ENCODE measurements around the gene CARD9.

The CARD9 gene

DNA sequence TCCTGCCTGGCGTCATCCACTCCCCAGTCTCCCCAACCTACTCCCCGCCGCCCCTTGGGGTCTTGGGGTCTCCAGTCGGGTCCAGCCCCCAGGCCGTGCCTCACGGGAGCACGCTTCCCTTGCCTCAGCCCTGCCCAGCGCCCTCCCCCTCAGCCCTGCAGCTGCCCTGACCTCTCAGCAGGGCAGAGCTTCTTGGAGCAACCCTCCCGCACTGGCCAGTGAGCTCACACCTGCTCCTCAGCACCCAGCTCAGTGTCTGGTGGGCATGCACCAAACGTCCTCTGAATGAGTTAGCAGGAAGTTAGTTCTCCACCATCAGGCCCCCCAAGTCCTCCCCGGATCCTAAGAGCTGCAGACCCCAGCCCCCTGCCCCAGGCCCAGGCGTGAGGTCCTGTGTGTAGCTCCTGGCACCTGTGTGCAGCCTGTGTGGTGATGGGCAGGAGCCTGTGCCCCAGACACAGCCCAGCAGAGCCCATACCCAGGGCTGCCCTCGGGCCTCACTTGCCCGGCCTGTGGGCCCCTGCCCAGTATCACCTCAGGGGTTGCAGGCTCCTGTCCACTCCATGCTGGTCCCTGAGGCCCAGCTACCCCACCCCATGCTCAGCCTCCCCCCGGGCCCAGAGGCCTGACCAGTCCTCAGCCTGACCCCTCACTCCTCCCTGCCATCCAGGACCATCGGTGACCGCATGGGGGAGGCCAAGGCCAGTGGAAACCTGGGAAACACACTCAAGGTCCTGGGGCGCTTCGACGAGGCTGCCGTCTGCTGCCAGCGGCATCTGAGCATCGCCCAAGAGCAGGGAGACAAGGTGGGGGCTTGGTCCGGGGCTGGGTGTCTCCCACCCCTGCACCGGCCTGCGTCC is 37.9 kb downstream of the CARD9 start:
- no peak for DNase-seq

DNA sequence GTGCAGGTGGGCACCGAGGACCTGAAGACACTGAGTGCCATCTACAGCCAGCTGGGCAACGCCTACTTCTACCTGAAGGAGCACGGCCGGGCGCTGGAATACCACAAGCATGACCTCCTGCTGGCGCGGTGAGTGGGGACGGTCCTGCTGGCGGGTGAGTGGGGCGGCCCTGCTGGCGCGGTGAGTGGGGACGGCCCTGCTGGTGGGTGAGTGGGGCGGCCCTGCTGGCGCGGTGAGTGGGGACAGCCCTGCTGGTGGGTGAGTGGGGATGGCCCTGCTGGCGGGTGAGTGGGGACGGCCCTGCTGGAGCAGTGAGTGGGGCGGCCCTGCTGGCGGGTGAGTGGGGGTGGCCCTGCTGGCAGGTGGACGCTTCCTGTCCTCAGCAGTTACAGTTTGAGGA is 38.9 kb downstream of the CARD9 start:
- DNase-seq = no peak

DNA sequence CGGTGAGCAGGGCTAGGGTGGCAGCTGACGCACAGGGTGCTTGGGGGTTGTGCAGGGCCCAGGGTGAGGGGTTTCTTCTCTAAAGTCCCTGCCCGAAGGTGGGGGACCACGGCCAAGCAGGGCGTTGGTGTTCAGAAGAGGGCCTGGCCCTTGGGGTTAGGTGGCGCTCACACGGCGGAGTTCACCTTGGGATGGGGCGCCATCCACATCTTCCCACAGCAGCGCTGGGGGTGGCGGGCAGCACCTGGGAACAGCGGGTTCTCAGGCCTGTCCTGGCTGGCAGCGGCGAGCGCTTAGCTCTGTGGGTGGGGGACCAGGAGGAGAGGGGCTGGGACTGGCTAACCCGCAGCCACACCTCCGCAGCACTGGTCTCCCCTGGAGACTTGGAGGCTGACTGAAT is 40.0 kb downstream of the CARD9 start:
- DNase-seq = no peak

DNA sequence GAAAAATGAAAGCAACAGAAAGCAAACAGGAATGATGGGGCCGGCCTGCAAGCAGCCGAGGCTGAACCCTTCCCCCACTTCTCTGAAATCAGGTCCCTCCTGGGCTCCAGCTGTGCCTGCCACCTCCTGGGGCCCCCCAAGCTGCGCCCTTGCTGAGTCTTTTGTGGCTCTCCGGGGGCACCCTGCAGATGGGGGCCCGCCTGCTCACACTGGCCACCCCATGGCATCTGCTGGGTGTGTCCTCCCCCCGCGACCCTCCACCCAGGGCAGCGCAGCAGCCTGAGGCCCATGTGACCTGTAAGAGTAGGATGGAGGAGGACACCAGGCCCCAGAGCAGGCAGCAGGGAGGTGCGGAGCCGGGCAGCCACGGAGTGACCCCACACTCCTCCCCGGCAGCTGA is 40.4 kb downstream of the CARD9 start:
- no peak for DNase-seq

DNA sequence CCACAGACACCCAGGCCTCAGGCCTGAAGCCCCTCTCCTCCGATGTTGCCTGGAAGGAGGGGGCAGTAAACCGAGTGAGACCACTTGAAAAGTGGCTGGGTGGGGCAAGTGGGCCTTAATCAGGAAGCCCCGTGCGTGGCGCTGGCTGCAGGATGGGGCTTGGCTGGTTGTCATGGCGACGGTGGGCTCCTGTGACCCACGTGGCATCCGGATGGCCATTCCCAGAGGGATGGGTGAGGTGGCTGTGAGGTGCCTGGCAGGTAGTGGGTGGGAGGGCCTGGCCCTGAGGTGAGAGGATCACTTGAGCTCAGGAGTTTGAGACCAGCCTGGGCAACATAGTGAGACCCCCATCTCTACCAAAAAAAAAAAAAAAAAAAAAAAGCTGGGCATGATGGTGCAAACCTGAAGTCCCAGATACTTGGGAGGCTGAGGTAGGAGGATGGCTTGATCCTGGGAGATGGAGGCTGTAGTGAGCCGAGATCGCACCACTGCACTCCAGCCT is 40.9 kb downstream of the CARD9 start:
- DNase-seq = no peak

DNA sequence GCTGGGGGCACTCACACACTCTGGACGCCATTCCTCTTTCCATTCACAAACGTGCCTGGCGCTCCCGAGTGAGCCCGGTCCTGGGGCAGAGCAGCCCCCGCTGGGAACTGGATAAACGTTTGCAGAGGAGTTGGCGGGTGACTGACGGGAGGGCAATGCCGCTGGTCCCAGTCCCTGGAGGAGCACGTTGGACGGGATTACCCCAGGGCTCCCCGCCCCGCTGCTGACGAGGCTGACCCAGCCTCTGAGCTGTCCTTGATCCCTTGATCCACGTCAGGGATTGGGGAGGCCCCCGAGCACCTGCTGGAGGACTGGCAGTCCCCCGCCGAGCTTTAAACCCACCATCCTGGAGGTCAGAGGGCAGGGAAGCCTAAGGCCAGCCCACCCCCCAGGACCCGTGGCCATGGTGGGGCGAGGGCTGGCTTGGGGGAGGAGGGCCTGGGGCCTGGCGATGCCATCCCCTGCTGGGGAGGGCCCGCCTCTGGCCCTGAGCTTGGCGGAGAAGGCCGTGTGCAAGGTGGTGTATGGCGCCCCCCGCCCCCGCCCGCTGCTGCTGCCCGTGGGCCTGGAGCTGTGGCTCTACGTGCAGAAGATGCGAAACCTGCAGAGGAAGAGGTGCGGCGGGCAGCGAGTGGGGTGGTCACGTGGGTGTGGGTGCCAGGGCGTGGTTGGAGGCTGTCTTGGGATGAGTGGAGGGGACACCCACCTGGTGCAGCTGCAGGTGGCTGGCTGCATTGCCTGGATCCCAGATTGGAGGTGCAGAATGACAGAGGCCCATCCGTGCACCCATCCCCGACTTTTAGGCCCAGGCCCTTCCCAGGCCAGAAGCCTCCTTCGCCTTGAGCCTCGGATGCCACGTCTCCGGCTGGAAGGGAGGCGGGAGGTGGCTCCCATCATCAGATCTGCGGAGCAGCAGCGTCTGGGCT is 41.6 kb downstream of the CARD9 start:
- no peak for DNase-seq

DNA sequence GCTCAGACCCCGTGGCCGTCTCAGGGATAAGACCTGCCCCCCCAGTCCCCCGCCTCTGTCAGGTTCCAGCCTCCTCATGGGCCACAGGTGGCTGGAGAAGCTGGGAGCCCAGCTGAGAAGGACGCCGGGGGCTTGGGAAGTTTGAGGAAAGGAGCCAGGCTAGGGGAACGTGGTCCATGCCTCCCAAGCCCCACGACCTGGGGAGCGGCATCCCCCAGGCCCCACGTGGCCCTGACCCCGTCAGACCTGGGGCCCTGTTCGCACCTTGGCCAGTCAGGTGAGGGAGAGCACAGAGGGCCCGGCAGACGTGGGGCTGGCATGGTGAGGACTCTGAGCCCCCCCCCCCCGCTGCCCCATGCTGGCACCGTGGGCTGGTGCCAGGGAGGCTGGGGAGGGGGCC is 42.4 kb downstream of the CARD9 start:
- no peak for DNase-seq

DNA sequence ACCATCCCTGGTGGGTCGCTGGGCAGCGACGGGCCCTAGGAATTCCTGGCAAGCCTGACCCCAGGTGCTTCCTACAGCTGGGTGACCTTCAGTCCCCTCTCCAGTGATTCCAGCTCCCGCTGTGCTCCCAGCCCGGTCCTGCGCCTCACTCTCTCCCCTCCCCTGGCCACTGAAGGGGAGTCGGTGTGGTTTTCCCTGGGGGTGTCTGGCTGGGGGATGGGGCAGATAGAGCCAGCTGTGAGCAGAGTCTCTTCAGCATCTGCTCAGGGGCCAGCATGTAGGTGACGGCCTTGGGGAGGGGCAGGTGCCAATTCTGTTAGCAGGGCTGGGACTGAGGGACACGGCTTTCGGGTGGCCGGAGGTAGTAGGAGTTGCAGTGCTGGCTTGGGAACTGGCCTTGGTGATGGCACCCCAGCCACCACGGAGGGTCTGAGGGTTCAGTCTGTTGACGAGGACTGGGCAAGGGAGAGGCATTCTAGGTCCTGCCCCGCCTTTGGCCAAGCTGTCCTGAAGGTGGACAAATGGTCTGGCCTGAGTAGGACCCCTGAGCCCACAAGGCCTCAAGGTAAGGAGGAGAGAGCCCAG is 43.0 kb downstream of the CARD9 start:
- DNase-seq = no peak

DNA sequence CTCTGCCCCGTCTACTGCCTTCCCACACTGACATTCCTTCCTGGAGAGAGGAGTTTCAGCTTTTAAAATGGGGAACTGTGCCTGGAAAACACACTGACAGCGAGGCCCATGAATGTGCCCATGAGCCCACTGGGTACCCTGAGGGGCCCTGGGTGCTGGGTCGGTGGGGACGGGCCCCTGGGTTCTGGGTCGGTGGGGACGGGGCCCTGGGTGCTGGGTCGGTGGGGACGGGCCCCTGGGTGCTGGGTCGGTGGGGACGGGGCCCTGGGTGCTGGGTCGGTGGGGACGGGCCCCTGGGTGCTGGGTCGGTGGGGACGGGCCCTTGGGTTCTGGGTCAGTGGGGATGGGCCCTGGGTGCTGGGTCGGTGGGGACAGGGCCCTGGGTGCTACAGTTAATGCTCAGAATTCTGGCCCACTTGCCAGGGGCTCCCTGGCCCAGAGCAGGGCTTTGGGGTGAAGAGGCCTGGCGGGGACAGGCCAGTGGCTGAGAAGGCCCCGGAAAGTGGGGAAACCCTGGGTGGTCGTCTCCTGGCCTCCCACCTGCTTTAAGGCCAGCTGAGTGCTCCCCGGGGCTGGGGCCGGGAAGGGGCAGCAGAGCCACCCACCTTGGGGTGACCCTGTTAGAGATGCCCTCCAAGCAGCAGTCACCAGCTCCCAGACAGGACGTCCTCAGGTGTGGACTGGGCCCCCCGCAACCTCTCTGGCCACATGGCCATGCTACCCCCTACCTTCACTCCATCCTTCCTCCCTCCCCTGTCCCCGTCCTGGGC is 43.6 kb downstream of the CARD9 start:
- DNase-seq = no peak

DNA sequence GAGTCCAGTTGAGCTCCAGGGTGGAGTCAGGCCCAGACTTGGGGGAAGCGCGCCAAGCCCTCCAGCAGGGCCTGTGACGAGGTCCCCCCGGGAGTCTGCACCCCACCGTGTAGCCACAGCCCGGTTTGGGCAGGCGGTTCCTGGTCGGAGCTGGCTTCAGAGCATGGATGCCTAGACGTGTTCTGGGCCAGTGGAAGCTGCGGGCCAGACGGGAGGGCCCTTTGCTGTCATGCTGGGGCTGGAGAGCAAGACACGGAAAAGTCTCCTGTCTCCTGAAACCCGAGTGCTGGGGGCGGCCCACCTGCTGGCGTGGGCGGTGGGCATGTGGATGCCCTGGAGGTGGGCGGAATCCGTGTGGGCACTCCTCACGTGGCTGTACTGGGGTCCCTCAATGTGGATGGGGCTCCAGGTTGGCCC is 44.2 kb downstream of the CARD9 start:
- no peak for DNase-seq

DNA sequence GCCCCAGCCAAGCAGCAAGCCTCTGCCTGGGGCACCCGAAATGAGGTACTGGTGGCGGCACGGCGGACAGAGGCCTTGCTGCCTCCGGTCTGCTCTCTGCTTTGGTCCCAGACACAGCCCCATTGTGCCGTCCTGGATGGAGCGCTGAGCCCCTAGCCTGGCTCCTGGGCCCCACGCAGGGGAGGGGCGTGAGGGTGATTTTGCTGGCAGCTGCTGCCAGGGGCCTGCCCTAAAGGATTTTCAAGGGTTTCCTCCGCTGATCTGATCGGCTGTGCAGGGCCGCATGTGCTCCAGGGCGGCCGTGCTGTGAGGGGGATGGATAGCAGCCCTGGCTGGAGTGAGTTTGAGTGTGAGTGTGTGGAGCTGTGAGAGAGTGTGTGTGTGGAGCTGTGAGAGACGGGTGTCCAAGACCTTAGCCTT is 44.8 kb downstream of the CARD9 start:
- DNase-seq = no peak

DNA sequence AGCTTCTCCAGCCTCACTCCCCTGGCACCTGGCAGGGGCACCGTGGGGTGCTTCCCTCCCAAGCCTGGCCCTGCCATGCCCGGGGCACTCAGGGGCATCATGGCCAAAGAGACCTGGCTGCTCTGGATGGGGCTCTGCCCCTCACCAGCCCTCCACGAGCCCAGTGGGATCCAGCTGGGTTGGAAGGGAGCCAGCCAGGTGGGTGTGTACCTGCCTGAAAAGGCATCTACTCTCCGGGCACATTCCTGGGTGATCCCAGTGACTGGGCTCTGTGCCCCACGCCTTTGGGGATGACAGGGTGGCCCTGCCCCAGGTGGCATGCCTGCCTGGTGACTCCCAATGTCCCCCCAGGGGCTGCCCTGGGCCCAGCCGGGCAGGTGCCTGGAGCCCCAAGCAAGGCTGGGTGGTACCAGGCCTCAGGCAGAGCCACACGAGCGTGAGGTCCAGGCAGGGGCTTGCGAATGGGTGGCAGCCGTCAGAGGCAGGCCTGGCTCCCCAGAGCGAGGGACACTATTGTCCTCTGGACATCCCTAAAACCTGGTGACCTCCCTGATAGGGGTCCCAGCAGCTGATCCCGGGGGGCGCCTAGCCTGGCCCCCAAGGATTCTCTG is 45.4 kb downstream of the CARD9 start:
- DNase-seq = no peak

DNA sequence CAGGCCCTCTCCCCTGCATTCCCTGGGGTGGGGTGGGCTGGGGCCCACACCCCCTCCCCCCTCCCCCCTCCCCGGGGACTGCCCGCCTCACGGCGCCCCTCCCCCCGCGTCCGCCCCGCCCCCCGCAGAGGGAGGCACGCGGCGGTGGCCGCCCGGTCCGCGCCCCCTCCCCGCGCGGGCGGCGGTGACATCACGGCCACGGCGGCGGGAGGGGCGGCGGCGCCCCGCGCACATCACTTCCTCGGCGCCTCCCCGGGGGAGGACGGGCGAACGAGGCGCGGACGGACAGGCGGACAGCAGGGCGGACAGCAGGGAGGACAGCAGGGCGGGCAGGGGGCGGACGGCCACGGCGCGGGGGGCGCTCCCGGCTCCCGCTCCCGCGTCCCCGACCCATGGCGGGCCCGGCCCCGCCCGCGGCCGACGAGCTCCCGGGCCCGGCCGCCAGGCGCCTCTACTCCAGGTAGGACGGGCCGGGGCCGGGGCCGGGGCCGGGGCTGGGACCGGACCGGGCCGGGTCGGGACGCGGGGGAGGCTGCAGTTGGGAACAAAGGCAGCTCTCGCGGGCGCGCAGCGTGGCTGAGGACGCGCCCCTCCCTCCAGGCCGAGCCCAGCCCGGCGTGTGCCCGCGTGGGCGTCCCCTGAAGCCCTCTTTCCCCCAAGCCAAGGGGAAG is 46.0 kb downstream of the CARD9 start, which contains the start of gene GPSM1:
GPSM1 (plus strand) TSS at position 236 of the 671 bp plus-strand sequence; CDS start at position 393, 157 bp downstream.
- no peak for DNase-seq

DNA sequence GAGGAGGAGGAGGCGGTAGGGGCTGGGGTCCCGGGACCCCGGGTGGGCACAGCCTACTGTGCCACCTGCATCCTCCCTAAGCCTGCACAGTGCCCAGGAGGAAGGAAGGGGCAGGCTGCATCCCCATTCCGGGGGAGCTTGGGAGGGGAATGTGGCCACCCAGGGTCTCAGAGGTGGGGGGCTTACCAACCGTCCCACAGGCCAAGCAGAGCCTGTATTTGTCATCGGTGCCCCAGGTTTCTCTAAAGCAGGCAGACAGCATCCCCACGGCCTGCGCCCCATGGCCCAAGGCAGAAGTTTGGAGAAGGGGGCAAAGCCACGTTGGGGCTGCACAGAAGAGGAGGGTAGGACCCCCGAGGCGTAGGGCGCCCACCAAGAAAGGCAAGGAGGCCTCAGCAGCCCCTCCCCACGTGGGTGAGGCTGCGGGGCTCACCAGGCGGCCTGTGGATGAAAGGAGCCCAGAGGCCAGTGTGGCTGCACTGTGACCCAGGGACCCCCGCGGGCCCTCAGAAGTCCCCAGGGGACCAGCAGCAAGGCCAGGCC is 46.6 kb downstream of the CARD9 start:
- peak; percentile 72 for DNase-seq

DNA sequence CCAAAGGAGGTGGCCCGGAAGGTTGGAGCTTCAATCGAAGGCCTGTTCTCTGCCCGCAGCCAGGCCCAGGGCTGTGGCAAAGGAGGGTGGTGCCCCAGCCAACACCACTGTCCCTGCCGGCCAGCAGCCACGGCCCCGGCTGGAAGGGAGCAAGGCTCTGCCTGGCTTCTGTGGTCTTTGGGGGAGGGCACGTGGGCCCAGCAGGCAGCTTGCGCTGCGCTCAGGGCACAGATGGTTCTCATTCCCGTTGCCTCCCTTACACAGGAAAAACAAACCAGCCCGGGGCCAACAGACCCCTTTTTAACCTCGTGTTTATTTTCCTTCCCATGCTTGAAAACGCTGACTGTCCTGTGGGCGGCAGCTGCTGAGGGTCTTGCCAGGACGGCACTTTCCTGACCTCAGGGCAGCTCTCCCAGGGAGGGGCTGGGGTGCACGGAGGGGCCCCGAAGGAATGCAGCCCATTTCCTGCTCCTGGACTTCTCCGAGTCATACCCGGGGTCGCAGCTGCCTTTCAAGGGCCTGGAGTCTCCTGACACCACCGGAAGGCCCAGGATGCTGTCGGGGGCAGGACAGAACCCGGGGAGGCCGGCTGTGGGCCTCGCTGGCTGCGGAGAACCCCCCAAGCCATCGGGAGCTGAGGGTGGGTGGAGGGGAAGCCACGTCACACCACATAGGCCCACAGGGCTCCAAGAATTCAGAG is 47.3 kb downstream of the CARD9 start:
- peak; percentile 81 for DNase-seq

DNA sequence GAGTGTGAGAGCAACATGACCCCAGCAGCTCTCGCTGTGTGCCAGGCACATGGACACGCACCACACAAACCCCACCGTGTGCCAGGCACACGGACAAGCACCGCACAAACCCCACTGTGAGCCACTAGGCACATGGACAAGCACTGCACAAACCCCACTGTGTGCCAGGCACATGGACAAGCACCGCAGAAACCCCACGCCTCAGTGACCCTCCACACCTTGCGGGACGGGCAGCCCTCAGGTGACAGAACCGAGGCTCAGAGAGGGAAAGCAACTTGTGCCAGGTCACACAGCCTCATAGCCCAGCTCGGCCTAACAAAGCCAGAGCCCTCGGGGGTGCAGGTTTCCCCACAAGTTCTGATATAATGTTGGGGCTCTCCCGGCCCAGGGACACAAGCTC is 48.1 kb downstream of the CARD9 start:
- no peak for DNase-seq

DNA sequence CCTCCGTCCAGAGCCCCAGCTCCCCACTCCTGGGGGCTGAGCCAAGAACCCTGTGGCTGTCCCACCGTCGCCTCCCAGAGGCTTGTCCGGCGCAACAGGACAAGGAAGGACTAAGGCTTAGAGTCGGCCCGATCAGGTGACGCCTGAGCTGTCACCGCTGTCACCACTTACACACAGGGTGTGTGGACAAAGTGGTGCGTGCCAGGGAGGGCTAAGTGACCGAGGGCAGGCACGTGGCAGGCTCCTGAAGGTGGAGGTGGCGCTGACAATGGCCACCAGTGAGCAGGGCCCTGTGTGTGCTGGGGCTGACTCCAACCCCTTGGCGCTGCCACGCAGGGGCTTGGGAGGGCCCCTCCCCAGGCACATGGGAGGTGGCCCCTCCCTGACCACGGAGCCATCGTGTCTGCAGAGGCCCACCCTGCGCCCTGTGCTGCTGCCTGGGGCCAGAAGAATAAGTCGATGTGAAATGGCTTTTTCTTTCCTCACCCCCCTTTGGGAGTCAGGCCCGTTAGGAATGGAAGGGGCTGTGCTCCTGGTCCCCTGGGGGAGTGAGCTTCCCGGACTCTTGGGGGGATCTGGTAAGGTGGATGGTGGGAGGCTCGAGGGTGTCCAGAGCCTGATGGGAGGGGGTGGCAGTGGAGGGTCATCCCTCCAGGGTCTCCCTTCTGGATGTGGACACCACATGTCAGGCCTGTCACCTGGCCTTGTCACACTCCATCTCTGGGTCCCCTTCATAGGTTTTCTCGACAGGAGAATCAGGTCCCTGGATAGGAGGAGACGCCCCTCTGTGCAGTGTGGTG is 48.8 kb downstream of the CARD9 start:
- no peak for DNase-seq

DNA sequence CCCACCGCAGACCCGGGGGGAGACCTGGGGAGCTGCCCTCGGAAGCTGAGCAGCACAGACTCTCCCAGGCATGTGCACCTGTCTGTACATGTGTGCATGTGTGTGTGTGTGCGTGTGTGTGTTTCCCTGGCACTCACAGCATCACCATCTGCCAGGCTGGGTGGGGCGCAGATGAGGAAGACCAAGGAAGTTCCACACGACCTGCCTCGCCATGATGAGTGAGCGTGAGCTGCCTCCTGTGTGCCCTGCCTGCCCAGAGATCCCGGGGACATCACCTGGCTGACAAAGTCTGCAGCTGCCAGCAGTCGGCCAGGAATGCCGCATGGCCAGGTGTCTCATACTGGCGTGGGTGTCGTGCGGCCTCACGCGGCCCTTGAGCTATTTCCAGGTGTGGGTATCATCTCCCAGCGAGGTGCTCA is 50.1 kb downstream of the CARD9 start:
- no peak for DNase-seq

DNA sequence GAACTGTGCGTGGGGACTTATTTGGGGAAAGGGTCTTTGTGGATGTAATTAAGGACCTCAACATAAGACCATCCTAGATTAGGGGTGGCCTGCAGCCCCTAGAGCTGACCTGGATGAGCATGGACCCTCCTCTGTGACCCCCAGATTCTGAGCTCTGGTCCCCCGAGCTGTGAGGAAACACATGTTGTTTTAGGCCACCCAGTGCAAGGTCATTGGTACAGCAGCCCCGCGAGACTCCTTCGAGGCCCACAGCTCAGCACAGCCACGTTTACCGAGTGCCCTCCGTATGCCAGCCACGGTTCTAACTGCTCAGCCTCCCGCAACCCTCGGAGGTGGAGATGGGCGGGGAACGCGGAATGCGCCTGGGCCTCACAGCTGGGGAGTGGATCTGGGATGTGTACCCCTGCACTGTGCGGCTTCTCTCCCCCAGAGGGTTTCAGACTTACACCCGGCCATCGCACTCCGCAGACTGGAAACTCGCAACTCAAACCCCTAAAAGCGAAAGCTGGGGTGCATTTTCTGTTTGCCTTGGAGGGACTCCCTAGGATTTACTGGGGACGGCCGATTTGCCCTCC is 50.6 kb downstream of the CARD9 start:
- no peak for DNase-seq

All from right kidney (tissue), 1 donor.